K562 treated with DMSO at 1 percent for 48 hours (cell line): ENCODE data around the gene PRTFDC1. TPM values are rescaled to one million over a fixed set of nuclear protein-coding genes. Genes with fewer than 3 reads are reported as not detected.

Experiments
- total RNA-seq: library from RNA; unstranded; fragments of 300-600 nt; gene quantifications from 2 replicates; pipeline ENCODE4 v1.2.3, GENCODE V29; 2022; ENCODE audit warnings: low replicate concordance; ENCODE audit errors: extremely low read depth

Gene PRTFDC1, protein sequence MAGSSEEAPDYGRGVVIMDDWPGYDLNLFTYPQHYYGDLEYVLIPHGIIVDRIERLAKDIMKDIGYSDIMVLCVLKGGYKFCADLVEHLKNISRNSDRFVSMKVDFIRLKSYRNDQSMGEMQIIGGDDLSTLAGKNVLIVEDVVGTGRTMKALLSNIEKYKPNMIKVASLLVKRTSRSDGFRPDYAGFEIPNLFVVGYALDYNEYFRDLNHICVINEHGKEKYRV
- total RNA-seq: not detected in 2 replicates

DNA sequence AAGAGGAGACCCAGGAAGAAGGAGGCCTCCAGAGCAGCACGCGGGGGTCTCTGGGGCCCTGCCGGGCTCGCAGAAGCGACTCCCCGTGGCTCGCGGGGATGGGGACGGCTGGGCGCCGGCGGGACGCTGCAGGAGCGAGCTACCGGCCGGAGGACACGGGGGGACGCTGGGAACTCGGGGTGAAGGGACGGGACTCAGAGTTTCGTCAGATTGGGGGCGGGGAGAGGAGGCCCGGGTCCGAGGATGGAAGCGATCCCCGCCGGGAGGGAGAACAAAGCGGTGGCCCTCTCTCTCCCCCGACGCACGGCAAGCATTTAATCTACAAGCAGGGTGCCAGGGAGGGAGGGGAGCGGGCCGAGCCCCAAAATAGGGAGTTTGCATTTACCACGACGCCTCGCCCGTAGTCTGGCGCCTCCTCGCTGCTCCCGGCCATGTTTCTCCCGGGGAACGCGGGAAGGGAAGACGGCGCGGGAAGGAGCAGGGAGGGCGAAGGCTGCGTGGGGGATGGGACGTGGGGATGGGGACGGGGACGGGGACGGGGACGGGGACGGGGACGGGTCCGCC, at the start of gene PRTFDC1:
PRTFDC1 (minus strand) TSS at position 464 of the 564 bp plus-strand sequence; CDS start at position 433, 31 bp downstream.

Other genes with a start within 250 kb of the PRTFDC1 start
- gene ARHGAP21, start 228.7 kb downstream of the PRTFDC1 start, total RNA-seq: not detected in 2 replicates
- not detected in 2 replicates for gene ENKUR, start 63.6 kb upstream of the PRTFDC1 start, total RNA-seq
- not detected in 2 replicates for gene THNSL1, start 64.0 kb upstream of the PRTFDC1 start, total RNA-seq
- gene GPR158, start 222.4 kb upstream of the PRTFDC1 start, total RNA-seq: not detected in 2 replicates